Mucosa of rectum (tissue), 2 donors: Measurements from ENCODE around the gene NR6A1.
A peak's percentile ranks its signal among the peaks of the same experiment; 100 is the strongest.

ENCODE experiments used
- H3K27ac ChIP-seq, 2 donors: one replicate each; pipeline ENCODE4 v1.7.0; 2013; ENCODE audit warnings: inconsistent platforms in 2 of 2, low read depth in 2 of 2, low read length in 2 of 2
- H3K27me3 ChIP-seq, 2 donors: one replicate each; pipeline ENCODE4 v1.7.0; 2013; ENCODE audit warnings: low read length in 2 of 2; ENCODE audit not compliant: control insufficient read depth in 2 of 2, insufficient read depth in 2 of 2
- H3K36me3 ChIP-seq, 2 donors: one replicate each; pipeline ENCODE4 v1.7.0; 2013; ENCODE audit warnings: low read length in 2 of 2; ENCODE audit not compliant: control insufficient read depth in 2 of 2, insufficient read depth in 2 of 2
- H3K4me1 ChIP-seq, 2 donors: one replicate each; pipeline ENCODE4 v1.7.0; 2013; ENCODE audit warnings: low read length in 2 of 2, mild to moderate bottlenecking in 1 of 2; ENCODE audit not compliant: control insufficient read depth in 2 of 2, insufficient read depth in 2 of 2
- H3K4me3 ChIP-seq, 2 donors: one replicate each; pipeline ENCODE4 v1.7.0; 2013; ENCODE audit warnings: low read length in 2 of 2
- H3K9ac ChIP-seq, 2 donors: one replicate each; pipeline ENCODE4 v1.7.0; 2013; ENCODE audit warnings: low read length in 2 of 2, low read depth in 1 of 2, mild to moderate bottlenecking in 1 of 2
- H3K9me3 ChIP-seq, 2 donors: one replicate each; pipeline ENCODE4 v1.7.0; 2013; ENCODE audit warnings: low read length in 2 of 2; ENCODE audit not compliant: control insufficient read depth in 2 of 2
- donor health status: healthy.
- donor health status: Normal muscosa, but diverticular disease.

Gene NR6A1

DNA sequence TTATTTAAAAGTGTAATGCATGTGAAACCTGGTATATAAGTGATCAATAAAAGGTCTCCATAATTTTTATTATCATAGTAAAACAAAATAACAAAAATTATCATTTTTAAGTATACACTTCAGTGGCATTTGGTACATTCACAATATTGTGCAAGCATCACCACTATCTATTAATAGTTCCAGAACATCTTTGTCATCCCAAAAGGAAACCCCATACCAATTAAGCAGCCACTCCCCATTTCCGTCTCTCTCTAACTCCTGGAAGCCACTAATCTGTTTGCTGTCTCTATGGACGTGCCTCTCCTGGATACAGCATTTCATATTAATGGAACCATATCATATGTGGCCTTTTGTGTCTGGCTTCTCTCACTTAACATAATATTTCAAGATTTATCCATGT lies 13.4 kb upstream of the NR6A1 start:
- Histone ChIP-seq H3K27me3 (no peaks in the 10 kb centered on the region), H3K4me1 (no peaks in the 10 kb centered on the region), H3K9me3 (no peaks in the 10 kb centered on the region), H3K9ac (no peak overlapping the region), H3K36me3 (no peaks in the 10 kb centered on the region), H3K27ac (no peak overlapping the region), H3K4me3 (no peak overlapping the region)

DNA sequence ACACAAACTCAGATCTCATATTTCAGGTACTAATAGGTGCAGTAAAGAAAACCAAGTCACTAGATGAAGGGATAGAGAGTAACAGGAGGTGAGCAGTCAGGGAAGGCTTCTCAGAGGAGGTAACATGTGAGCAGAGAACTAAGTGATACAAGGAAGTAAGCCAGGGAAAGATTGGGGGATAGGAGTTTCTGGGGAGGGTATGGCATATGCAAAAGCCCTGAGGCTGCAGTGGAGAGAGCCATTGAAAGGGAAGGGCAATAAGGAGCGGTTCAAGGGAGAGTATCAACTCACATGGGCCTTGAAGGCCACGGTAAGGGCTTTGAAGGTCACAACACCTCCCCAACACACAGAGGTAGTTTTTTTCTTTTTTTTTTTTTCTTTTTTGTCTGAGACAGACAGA lies 12.7 kb upstream of the NR6A1 start:
- H3K4me3 ChIP-seq, result no peak overlapping the region
- H3K27me3 ChIP-seq, result no peaks in the 10 kb centered on the region
- H3K9ac ChIP-seq, result no peak overlapping the region
- H3K4me1 ChIP-seq, result peaks cover 0 to 4% of the 10 kb centered on the region in 2 donors
- H3K27ac ChIP-seq, result no peak overlapping the region
- H3K36me3 ChIP-seq, result no peaks in the 10 kb centered on the region
- H3K9me3 ChIP-seq, result no peaks in the 10 kb centered on the region

DNA sequence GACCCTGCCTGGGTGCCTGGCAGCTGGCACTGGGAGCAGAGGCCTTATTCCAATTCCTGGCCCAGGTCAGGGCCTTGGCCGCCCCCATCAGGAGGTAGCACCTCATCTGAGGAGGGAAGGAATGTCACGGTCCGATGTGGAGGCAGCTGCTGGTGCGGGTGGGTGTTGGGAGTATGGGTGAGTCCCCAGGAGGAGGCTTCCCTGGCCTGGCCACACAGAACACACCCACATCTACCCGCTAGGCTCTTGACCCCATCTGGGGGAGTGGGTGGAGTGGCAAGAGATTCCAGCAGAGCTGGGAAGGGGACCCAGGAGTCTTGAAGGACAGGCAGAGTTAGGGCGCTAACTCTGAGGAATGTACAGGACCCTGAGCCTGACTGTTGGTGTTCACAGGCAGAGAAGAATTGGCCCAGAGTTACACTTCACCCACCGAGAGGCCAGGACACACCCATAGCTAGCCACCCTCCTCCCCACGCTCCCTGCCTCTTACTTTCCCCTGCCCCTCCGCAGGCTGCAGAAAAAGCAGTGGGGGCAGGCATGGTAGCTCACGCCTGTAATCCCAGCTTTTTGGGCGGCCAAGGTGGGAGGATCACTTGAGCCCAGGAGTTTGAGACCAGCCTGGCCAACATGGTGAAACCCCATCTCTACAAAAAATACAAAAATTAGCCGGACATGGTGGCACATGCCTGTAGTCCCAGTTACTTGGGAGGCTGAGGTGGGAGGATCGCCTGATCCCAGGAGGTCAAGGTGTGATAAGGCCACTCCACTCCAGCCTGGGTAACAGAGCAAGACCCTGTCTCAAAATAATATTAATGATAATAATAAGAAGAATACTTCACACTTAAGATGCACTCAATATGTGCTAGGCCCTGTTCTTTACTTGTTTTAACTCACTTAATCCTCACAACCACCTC lies 11.8 kb upstream of the NR6A1 start:
- H3K9ac ChIP-seq, result no peak overlapping the region
- H3K4me3 ChIP-seq, result no peak overlapping the region
- H3K27ac ChIP-seq, result no peak overlapping the region
- H3K36me3 ChIP-seq, result no peaks in the 10 kb centered on the region
- H3K4me1 ChIP-seq, result peaks cover 0 to 4% of the 10 kb centered on the region in 2 donors
- H3K9me3 ChIP-seq, result no peaks in the 10 kb centered on the region
- no peaks in the 10 kb centered on the region for H3K27me3 ChIP-seq

DNA sequence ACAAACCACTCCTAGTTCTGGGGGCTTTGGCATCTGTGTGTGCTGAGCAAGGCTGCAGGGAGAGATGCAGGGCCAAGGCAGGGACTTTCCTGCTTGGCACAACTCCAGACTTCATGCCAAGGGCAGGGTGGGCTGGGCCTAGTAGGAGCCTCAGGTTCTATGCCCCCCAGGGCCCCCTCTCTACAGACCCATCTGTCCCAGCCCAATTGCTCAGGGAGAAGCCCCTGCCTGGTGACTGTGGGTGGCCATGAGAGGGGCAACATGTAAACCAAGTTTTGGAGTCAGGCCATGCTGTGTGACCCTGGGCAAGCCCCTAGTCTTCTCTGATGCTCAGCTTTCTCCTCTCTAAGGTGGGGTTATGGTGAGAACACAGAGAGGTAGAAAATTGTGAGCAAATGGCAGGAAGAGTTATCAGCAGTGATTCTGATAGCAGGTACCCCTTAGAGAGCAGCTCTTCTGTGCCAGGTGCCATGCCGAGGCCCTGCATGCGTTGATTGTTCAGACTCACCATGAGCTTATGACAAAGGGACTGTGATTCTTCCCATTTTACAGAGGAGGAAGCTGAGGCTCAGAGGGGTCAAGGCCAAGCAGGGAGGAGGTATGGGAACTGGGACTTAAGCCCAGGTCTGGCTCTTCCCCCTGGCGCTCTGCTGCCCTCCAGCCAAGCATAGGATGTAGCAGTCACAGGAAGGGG lies 11.0 kb upstream of the NR6A1 start:
- Histone ChIP-seq H3K27ac (no peak overlapping the region), H3K9me3 (no peaks in the 10 kb centered on the region), H3K4me1 (peaks cover 0 to 8% of the 10 kb centered on the region in 2 donors), H3K4me3 (no peak overlapping the region), H3K27me3 (peaks cover 4% of the 10 kb centered on the region in 2 donors), H3K9ac (no peak overlapping the region), H3K36me3 (no peaks in the 10 kb centered on the region)

DNA sequence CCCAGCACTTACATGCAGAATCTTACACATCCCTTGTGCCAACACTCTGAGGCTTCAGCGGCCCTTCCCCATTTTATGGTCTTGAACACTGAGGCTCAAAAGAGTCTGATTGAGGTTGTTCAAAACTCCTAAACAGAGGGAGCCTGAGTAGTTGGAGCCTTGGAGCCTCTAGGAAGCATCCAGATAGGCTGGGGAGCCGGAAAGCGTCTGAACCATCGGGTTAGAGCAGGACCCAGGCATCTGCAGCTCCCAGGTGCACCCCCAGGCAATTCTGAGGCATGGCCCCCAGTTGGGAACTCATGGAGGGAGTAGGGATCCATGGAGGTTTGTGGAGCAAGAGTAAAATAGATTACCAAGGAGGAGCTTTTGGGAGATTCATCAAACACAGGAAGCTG lies 9.6 kb upstream of the NR6A1 start:
- Histone ChIP-seq H3K4me1 (peaks cover 3 to 13% of the 10 kb centered on the region in 2 donors), H3K9ac (no peak overlapping the region), H3K4me3 (no peak overlapping the region), H3K27ac (no peak overlapping the region), H3K9me3 (no peaks in the 10 kb centered on the region), H3K36me3 (no peaks in the 10 kb centered on the region), H3K27me3 (peaks cover 10 to 12% of the 10 kb centered on the region in 2 donors)

DNA sequence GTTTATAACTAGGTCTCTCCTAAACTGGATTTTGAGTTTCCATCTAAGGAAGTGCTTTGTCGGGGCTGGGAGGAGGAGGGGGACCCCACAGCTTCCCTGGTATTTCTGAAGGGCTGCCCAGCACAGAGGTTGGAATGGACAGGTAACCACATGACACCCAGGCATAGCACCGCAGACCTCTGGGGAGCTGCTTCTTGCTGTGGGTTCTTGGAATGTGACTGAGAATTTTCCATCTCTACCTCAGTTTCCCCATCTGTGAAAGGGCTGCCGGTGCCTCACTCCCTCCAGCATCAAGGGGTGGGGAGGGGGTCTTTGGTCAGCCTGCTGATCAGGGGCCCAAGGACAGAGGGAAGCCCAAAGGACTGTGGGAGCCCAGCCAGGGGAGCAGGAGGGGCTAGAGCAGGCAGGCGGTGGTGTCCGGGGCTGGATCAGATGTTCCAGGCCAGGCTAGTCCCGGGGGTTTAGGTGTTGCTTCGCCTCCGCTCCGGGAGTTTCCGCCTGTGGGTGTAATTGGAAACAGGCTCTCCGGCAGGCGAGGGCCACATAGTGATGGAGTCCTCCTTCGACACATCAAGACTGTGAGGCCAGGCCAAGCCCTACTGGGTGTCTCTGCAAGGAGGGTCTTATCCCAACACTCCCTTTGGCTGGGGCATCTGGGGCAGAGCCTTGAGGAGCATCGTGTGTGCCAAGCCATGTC lies 9.1 kb upstream of the NR6A1 start:
- Histone ChIP-seq H3K9me3 (no peaks in the 10 kb centered on the region), H3K36me3 (no peaks in the 10 kb centered on the region), H3K27ac (peak overlapping the region in 1 of 2 donors; percentile 52), H3K27me3 (peaks cover 11 to 14% of the 10 kb centered on the region in 2 donors), H3K9ac (no peak overlapping the region), H3K4me3 (no peak overlapping the region), H3K4me1 (peaks cover 3 to 13% of the 10 kb centered on the region in 2 donors)

DNA sequence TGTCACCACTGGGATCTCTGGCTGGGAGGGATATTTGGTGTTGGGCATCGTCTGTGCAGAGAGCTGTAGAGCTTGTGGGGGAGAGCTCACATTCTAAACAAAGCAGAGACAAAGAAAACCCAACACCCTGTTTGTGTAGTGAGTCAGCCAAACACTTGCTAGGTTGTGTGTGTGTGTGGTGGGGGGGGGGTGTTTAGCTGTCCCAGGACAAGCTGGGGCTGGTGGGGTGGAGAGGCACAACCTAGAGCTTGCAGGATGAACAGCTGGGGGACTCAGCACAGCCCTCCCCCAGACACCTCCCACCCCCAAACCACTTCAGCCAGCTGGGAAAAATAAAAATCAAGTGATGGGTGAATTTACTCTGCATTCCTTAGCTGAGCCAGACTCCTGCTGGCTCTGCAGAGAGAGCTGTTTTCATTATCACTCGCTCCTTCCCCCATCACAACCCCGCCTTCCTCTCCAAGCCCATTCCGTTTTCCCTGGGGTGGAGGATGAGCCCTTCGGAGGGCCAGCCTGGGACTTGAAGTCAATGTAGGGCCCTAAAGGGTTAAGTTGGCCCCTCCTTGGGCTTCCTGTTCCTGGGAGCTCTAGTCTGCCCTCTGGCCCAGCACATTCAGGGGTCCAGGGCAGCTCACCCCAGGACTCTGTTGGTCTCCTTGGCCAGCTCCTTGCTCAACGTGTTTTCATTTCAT lies 8.4 kb upstream of the NR6A1 start:
- no peaks in the 10 kb centered on the region for H3K9me3 ChIP-seq
- no peak overlapping the region for H3K9ac ChIP-seq
- no peaks in the 10 kb centered on the region for H3K36me3 ChIP-seq
- no peak overlapping the region for H3K4me3 ChIP-seq
- H3K27me3 ChIP-seq, result peaks cover 11 to 14% of the 10 kb centered on the region in 2 donors
- H3K27ac ChIP-seq, result peak overlapping the region in 1 of 2 donors; percentile 52
- H3K4me1 ChIP-seq, result peaks cover 3 to 13% of the 10 kb centered on the region in 2 donors

DNA sequence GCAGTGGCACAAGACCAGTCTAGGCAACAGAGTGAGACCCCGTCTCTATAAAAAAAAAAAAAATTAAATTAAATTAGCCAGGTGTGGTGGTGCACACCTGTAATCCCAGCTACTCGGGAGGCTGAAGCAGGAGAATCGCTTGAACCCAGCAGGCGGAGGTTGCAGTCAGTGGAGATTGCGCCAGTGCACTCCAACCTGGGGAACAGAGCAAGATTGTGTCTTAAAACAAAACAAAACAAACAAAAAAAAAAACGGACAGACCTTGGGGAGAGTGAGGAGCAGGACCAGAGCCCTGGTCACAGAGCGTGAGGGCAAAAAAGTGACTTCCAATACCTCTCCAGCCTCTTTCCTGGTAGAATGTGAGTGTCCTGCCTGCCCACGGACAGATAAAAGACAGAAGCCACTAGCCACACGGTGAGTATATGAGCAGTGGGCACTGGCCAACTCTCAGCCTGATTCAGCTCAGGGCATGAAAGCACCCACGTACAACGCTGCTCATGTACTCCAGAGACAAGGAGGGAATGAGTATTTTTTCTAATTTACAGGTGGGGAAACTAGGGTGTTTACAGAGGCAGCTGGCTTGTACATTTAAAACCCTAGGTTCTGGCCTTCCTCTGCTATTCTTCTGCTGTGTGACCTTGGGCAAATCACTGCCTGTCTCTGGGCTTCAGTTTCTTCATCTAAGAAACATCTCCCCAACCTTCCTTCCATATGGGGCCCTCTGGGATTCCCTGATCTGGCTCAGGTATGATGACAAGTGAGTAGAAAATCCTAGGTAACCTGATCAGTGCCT lies 7.7 kb upstream of the NR6A1 start:
- peaks cover 3 to 13% of the 10 kb centered on the region in 2 donors for H3K4me1 ChIP-seq

DNA sequence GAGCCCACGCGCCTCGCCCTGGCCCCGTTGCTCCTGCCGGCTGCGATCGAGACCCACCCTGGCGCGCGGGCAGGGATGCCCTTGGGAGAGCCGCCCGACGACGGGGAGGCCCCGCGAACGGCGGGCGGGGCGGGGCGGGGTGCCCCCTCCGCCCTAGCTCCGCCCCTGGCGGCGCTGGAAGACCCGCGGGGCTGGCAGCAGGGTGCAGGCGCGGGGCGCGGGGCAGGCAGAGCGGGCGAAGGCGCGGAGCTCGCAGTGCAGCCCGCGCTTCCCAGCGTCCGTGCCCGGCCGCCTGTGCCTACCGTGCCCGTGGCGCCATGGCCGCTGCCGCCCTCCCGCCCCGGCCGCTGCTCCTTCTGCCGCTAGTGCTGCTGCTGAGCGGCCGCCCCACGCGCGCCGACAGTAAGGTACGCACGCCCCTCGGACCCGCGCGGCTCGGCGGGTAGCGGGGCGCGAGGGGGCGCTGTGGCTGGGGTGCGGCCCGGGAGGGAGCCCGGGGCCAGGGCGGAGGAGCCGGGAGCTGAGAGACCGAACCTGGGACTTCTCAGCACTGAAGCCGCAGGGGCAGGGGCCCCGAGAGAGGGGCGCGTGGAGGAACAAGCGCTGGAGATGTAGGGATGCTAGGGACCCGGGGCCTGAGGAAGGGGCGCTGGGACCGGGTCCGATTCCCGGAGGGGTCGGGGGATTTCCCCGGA lies 6.0 kb upstream of the NR6A1 start, which contains the start of gene OLFML2A:
OLFML2A (plus strand) TSS at position 180 of the 695 bp plus-strand sequence; CDS start at position 318, 138 bp downstream.
- peak within 1 kb of the TSS; percentile 8 to 23 for H3K27ac ChIP-seq
- peaks cover 11 to 14% of the 10 kb centered on the region in 2 donors for H3K27me3 ChIP-seq
- H3K9me3 ChIP-seq, result no peaks in the 10 kb centered on the region
- H3K36me3 ChIP-seq, result no peaks in the 10 kb centered on the region
- H3K9ac ChIP-seq, result peak within 1 kb of the TSS; percentile 34 to 41
- peaks cover 3 to 14% of the 10 kb centered on the region in 2 donors for H3K4me1 ChIP-seq
- peak within 1 kb of the TSS; percentile 53 to 64 for H3K4me3 ChIP-seq

More for the DNA sequence above, 7.7 kb upstream of the NR6A1 start:
- Histone ChIP-seq H3K4me3 (no peak overlapping the region), H3K27me3 (peaks cover 11 to 14% of the 10 kb centered on the region in 2 donors), H3K9me3 (no peaks in the 10 kb centered on the region), H3K36me3 (no peaks in the 10 kb centered on the region), H3K9ac (no peak overlapping the region), H3K27ac (peak overlapping the region in 1 of 2 donors; percentile 5)
